ENCODE measurements around the gene KLK8. TPM values are rescaled to one million over a fixed set of nuclear protein-coding genes. Genes with fewer than 3 reads are reported as not detected.
A peak's percentile ranks its signal among the peaks of the same experiment; 100 is the strongest.

The KLK8 gene
- total RNA-seq, 1 experiment from 2014 or later, result 128 TPM

DNA sequence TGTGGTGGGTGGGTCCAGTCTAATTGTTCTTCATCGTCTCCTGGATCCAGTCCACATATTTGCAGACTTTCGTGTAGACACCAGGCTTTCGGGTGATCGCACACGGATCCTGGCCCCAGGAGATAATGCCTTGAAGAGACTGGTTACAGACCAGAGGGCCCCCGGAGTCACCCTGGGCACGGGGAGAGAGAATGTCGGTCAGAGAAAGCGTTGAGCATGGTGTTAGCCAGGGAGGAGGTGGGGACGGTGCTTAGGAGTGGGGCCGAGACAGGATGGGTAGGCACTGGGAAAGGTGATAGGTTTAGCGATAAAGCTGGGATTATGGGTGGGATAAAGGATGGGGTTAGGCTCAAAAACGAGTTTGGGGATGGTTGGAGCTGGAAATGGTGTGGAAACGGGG lies 21.1 kb upstream of the KLK8 start:
- H4K20me1 ChIP-seq (ENCODE audit: insufficient read depth), result no peaks in the 10 kb centered on the region
- H3K4me1 ChIP-seq (replicated peaks; ENCODE audit: insufficient read depth), result peaks cover 19% of the 10 kb centered on the region
- peaks cover 33% of the 10 kb centered on the region for H3F3A ChIP-seq (ENCODE audit: insufficient read depth, low read depth)
- no peak for TF ChIP-seq EZH2 (IDR thresholded peaks at IDR 0.05; ENCODE audit: low read depth)
- TF ChIP-seq, protein P1, sequence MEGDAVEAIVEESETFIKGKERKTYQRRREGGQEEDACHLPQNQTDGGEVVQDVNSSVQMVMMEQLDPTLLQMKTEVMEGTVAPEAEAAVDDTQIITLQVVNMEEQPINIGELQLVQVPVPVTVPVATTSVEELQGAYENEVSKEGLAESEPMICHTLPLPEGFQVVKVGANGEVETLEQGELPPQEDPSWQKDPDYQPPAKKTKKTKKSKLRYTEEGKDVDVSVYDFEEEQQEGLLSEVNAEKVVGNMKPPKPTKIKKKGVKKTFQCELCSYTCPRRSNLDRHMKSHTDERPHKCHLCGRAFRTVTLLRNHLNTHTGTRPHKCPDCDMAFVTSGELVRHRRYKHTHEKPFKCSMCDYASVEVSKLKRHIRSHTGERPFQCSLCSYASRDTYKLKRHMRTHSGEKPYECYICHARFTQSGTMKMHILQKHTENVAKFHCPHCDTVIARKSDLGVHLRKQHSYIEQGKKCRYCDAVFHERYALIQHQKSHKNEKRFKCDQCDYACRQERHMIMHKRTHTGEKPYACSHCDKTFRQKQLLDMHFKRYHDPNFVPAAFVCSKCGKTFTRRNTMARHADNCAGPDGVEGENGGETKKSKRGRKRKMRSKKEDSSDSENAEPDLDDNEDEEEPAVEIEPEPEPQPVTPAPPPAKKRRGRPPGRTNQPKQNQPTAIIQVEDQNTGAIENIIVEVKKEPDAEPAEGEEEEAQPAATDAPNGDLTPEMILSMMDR (conservative IDR thresholded peaks at IDR 0.05), result no peak
- no peak overlapping the region for H3K4me3 ChIP-seq
- intact Hi-C loops (cut with micrococcal nuclease; ENCODE audit: unreplicated experiment), result no loop called here
- H3K79me2 ChIP-seq (ENCODE audit: low read depth), result no peaks in the 10 kb centered on the region
- H3K9me3 ChIP-seq (ENCODE audit: insufficient read depth, low read depth), result no peaks in the 10 kb centered on the region
- no peak overlapping the region for H3K4me2 ChIP-seq
- POLR2A ChIA-PET (ENCODE audit: unreplicated experiment), result no interaction called here
- H3K27me3 ChIP-seq (ENCODE audit: insufficient read depth, low read depth), result peaks cover 13% of the 10 kb centered on the region; the same call in 1 of the 2 replicates
- BruUV-seq (replicated peaks), result no TSS peak
- H3K27ac ChIP-seq, result no peak overlapping the region
- no peak for DNase-seq
- no peaks in the 10 kb centered on the region for H3K36me3 ChIP-seq (ENCODE audit: low read depth)
- H2AFZ ChIP-seq, result no peak overlapping the region
- H3K9me2 ChIP-seq (ENCODE audit: insufficient read depth), result no peaks in the 10 kb centered on the region
- CTCF ChIA-PET, result no interaction called here

DNA sequence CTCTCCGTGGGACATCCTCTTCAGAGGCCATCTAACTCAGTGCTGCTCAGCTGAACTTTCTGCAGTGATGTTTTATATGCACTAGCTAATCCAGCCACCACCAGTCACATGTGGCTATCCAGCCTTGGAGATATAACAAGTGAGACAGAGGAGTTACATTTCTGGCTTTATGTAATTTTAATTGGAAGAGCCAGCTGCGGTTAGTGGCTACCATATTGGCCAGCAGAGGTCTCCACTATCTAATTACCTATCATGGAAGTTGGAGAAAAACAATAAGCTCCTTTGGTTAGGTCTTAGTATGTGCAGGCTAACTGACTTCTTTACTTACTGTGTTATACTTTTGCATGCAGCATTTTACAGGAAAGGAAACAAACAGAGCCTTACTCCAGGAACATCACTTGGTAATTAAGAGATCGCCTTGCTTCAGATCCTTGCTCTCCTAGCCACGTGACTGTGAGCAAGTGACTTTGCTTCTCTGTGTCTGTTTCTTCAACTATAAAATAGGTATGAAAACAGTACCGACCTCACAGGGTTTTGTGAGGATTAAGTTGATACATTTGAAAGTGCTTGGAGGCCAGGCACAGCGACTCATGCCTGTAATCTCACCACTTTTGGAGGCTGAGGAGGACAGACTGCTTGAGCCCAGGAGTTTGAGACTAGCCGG lies 19.7 kb upstream of the KLK8 start:
- H3K4me3 ChIP-seq, result no peak overlapping the region
- H2AFZ ChIP-seq, result no peak overlapping the region
- CTCF ChIA-PET, result interaction anchor here (0.5 to 1.0 kb wide), 7 partner anchors 19 to 563 kb away, joined by 3 to 14 read pairs (median 6); no protein-coding TSS in a partner anchor
- BruUV-seq (replicated peaks), result no TSS peak
- peaks cover 19% of the 10 kb centered on the region for H3K4me1 ChIP-seq (replicated peaks; ENCODE audit: insufficient read depth)
- intact Hi-C loops (cut with micrococcal nuclease; ENCODE audit: unreplicated experiment), result loop anchor here (1.0 kb wide), 1 partner anchor 73 kb away; no protein-coding TSS in a partner anchor
- no peaks in the 10 kb centered on the region for H3K9me3 ChIP-seq (ENCODE audit: insufficient read depth, low read depth)
- no peaks in the 10 kb centered on the region for H3K36me3 ChIP-seq (ENCODE audit: low read depth)
- POLR2A ChIA-PET (ENCODE audit: unreplicated experiment), result interaction anchor here (0.6 to 0.7 kb wide), 7 partner anchors 18 to 505 kb away, joined by 3 to 23 read pairs (median 4); no protein-coding TSS in a partner anchor
- no peaks in the 10 kb centered on the region for H3K9me2 ChIP-seq (ENCODE audit: insufficient read depth)
- TF ChIP-seq, protein P1 (conservative IDR thresholded peaks at IDR 0.05), result peak; percentile 85
- TF ChIP-seq EZH2 (IDR thresholded peaks at IDR 0.05; ENCODE audit: low read depth), result no peak
- no peak overlapping the region for H3K27ac ChIP-seq
- no peaks in the 10 kb centered on the region for H3K79me2 ChIP-seq (ENCODE audit: low read depth)
- H3K27me3 ChIP-seq (ENCODE audit: insufficient read depth, low read depth), result peaks cover 13% of the 10 kb centered on the region; the same call in 1 of the 2 replicates
- peaks cover 38% of the 10 kb centered on the region for H3F3A ChIP-seq (ENCODE audit: insufficient read depth, low read depth)
- peak; percentile 40 to 70 for DNase-seq
- no peak overlapping the region for H3K4me2 ChIP-seq
- H4K20me1 ChIP-seq (ENCODE audit: insufficient read depth), result no peaks in the 10 kb centered on the region

DNA sequence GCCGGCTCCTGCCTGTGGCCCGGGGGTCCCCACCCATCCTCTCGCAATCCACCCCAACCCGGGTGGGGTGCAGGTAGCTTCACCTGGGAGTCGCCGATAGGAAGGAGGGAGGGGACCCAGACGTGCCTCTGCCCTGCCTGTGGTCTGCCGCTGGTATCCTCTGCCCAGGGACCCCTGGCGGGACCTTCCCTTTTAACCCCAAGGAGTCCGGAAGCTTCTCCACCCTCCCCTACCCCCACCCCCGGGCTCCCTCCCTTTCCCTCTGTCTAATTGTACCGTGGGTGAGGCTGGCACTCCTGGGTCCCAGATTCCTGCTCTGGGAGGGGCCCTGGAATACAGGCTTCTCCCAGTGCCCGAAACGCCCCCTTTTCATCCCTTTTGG lies 18.1 kb upstream of the KLK8 start, which contains the start of gene KLK10:
TSS of gene KLK10 (minus strand) at position 166 of the 382 bp plus-strand sequence. CDS start 579 bp downstream, outside the sequence.
- ChIA-PET CTCF (interaction anchor here (0.6 kb wide), 1 partner anchor 99 kb away, joined by 6 read pairs; no protein-coding TSS in a partner anchor), POLR2A (ENCODE audit: unreplicated experiment) (interaction anchor here (0.6 to 1.9 kb wide), 6 partner anchors 17 to 71 kb away, joined by 4 to 23 read pairs (median 7); partner anchors contain the start of gene KLK8)
- Histone ChIP-seq H3K4me2 (peak within 1 kb of the TSS; percentile 95), H3K27ac (peak within 1 kb of the TSS; percentile 81), H3K79me2 (ENCODE audit: low read depth) (no peaks in the 10 kb centered on the region), H2AFZ (peak within 1 kb of the TSS; percentile 90), H3K27me3 (ENCODE audit: insufficient read depth, low read depth) (no peaks in the 10 kb centered on the region), H4K20me1 (ENCODE audit: insufficient read depth) (no peaks in the 10 kb centered on the region), H3K4me3 (peak within 1 kb of the TSS; percentile 79), H3K4me1 (replicated peaks; ENCODE audit: insufficient read depth) (peaks cover 19% of the 10 kb centered on the region), H3K9me2 (ENCODE audit: insufficient read depth) (no peaks in the 10 kb centered on the region), H3K36me3 (ENCODE audit: low read depth) (no peaks in the 10 kb centered on the region), H3K9me3 (ENCODE audit: insufficient read depth, low read depth) (no peaks in the 10 kb centered on the region), H3F3A (ENCODE audit: insufficient read depth, low read depth) (peaks cover 38% of the 10 kb centered on the region)
- intact Hi-C loops (cut with micrococcal nuclease; ENCODE audit: unreplicated experiment), result loop anchor here (5.0 to 10.0 kb wide), 3 partner anchors 148 to 315 kb away; no protein-coding TSS in a partner anchor
- TF ChIP-seq, protein P1 (conservative IDR thresholded peaks at IDR 0.05), result no peak
- TF ChIP-seq EZH2 (IDR thresholded peaks at IDR 0.05; ENCODE audit: low read depth), result no peak
- no peak for DNase-seq
- no TSS peak for BruUV-seq (replicated peaks)
